ENCODE measurements around the gene BANK1. TPM values are rescaled to one million over a fixed set of nuclear protein-coding genes. Genes with fewer than 3 reads are reported as not detected.

The BANK1 gene
- total and polyA plus RNA-seq, 2 of the 4 experiments (the other 2 are of a cell fraction), result under 0.01 to 0.51 TPM

GRCh38 chr4:101823864-101824263, 33.3 kb downstream of the BANK1 start:
- Histone ChIP-seq H4K5ac (ENCODE audit: low read depth, low read length) (no peak overlapping the region), H4K20me1 (ENCODE audit: insufficient read depth, low read length) (no peaks in the 10 kb centered on the region), H3K27ac (ENCODE audit: insufficient read depth, low read length) (no peak overlapping the region), H2AK5ac (ENCODE audit: low read depth, low read length) (no peak overlapping the region), H2BK5ac (ENCODE audit: low read depth, low read length, poor library complexity, severe bottlenecking) (no peak overlapping the region), H3K4me1 (ENCODE audit: control insufficient read depth, insufficient read depth, low read length) (no peaks in the 10 kb centered on the region), H3K23ac (ENCODE audit: low read depth, low read length) (no peak overlapping the region), H3K9me1 (ENCODE audit: insufficient read depth, low read length) (no peaks in the 10 kb centered on the region), H3K56ac (ENCODE audit: extremely low read depth, insufficient read depth, low read length) (no peak overlapping the region), H3K36me3 (ENCODE audit: control insufficient read depth, insufficient read depth, low read length) (no peaks in the 10 kb centered on the region), H4K8ac (ENCODE audit: low read depth in 2 of 2, low read length in 2 of 2) (no peak overlapping the region), H3K27me3 (ENCODE audit: control insufficient read depth, insufficient read depth, low read length) (no peaks in the 10 kb centered on the region), H3K14ac (replicated peaks; ENCODE audit: low read depth, low read length) (no peak overlapping the region), H2AFZ (replicated peaks; ENCODE audit: low read length, poor library complexity) (no peak overlapping the region), H3K79me1 (ENCODE audit: low read depth in 1 of 2, low read length in 2 of 2) (no peaks in the 10 kb centered on the region), H3K9me3 (ENCODE audit: control insufficient read depth, insufficient read depth, low read length) (no peaks in the 10 kb centered on the region), H2BK20ac (ENCODE audit: low read depth, low read length) (no peak overlapping the region), H3K18ac (ENCODE audit: low read depth, low read length) (no peak overlapping the region), H2AK9ac (replicated peaks; ENCODE audit: low read depth, low read length, poor library complexity) (no peak overlapping the region), H3K4me2 (ENCODE audit: low read depth, low read length) (no peak overlapping the region), H3K4ac (ENCODE audit: low read depth, low read length) (no peak overlapping the region), H2BK120ac (ENCODE audit: low read depth, low read length) (no peak overlapping the region), H4K91ac (ENCODE audit: insufficient read depth, low read depth, low read length) (no peak overlapping the region), H2BK15ac (ENCODE audit: low read depth, low read length) (no peak overlapping the region), H3K4me3 (ENCODE audit: insufficient read depth, low read depth, low read length) (no peak overlapping the region), H3K9ac (ENCODE audit: low read depth, low read length) (no peak overlapping the region)
- no peak for ATAC-seq (ENCODE audit: low read depth)
- TF ChIP-seq SMC3 (IDR thresholded peaks at IDR 0.05; ENCODE audit: low read depth, low read length) (no peak), USF2 (IDR thresholded peaks at IDR 0.05; ENCODE audit: low read depth, low read length) (no peak), RCOR1 (IDR thresholded peaks at IDR 0.05; ENCODE audit: insufficient replicate concordance, low read length) (no peak), FOS (IDR thresholded peaks at IDR 0.05; ENCODE audit: low read depth, low read length) (no peak), ELK1 (IDR thresholded peaks at IDR 0.05; ENCODE audit: borderline replicate concordance, low read depth, low read length) (no peak), BHLHE40 (IDR thresholded peaks at IDR 0.05; ENCODE audit: low read depth, low read length) (no peak), POLR2A (IDR thresholded peaks at IDR 0.05; ENCODE audit: low read depth, low read length) (no peak), RAD21 (IDR thresholded peaks at IDR 0.05; ENCODE audit: low read length) (no peak), CTCF (conservative IDR thresholded peaks at IDR 0.05; ENCODE audit: low read depth, low read length) (no peak), MAFK (IDR thresholded peaks at IDR 0.05; ENCODE audit: low read depth, low read length) (no peak)
- intact Hi-C loops (cut with micrococcal nuclease) (no loop called here), in situ Hi-C loops (cut with MboI; ENCODE audit: low sequenced_read_pairs) (no loop called here), dilution Hi-C loops (cut with HindIII; ENCODE audit: low sequenced_read_pairs, unreplicated experiment) (no loop called here)
- no peak for DNase-seq
- ChIA-PET POLR2A (ENCODE audit: unreplicated experiment) (no interaction called here), CTCF (no interaction called here)
- WGBS, 2 experiments (ENCODE audit: extremely low coverage in 2 of 2, insufficient read length in 1 of 2), result no CpG with 5 or more reads among the region's 2 CpGs
- BruUV-seq (replicated peaks), result no TSS peak
